ENCODE data around the gene MSH5.
A peak's percentile ranks its signal among the peaks of the same experiment; 100 is the strongest.

Gene MSH5

DNA sequence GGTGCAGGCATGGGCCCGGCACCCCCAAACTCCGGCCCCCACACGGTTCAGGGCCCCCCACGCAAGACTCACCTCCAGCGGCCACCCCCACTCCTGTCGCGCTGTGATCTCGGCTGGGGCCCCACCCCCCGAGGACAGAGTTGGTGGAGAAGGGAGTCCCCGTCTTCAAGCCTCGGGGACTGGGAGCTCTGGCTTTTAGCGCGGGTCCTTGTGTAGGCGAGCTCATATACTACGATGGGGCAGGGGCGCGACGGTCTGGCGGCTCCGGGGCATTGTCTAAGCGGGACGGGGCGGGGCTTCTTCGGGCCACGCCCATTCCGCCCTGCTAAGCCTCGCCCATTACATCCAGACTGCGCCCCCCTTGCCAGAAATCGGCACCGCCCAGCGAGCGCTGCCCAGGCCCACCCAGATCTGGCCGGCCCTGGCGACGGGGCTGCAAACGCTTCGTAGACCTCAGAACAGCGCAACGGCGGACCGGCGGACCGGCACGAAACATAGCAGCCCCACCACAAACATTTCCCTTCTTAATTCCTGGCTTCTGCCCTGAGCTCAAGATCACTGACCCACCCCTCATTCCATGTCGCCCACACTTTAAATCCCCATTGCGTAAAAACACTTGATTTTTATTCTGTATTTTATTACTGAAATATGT, 9.7 kb upstream of the MSH5 start:
- peak; percentile 70 for DNase-seq (ENCODE audit: low spot score)

DNA sequence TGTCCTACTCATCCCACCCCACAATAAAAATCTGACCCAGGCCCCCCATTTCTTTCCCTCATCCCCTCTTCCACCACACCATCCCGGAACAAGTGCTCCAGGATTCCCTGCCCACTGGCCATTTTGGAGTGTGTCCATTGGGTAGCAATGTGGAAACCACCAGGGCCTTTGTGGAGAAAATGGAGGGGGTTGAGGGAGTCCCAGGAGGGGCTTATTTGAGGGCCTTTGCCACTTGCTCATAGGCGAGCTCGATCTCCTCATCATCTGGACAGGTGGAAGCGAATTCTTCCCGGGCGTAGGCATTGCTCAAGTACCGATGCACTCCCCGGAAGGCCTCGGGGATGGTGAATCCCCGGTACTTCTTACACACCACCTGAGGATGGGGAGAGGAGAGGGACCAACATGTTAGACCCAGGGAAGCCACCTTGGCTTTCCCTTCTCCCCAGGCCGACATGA, 9.1 kb upstream of the MSH5 start:
- DNase-seq (ENCODE audit: low spot score): no peak

DNA sequence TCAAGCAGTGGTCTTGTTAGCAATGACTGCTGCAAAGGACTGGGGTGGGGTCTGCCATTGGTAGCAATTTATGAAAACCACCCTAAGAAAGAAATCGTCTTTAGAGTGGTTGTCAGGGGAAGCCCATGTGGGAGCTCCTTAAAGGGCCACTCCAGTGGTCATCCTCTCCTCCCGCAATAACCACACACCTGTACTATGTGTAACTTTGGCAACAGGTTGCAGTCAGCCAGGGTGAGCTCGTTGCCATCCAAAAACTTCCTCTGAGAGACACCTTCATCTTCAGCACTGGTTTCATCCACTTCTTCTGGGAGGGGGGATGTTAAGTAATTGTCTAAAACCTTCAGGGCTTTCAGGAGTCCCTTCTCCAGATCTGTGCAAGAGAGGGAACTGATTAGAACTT, 7.8 kb upstream of the MSH5 start:
- DNase-seq (ENCODE audit: low spot score): no peak

DNA sequence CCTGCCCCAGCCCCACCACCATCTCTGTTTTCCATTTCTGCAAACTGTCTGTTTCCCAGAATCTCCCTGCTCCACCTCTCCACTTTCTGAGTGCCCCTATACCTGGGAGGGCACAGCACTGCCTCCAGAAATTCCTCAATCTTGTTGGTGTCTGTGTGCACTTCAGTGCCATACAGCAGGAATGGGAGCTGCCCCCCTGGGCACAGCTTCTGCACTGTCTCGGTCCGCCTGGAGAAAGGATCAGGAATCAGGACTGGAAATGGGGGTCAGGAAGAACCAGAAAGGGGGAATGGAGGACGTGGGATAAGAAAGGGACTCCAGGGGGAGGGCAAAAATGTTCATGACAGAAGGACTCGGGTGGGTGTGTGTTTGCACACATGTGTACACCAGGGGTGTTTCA, 6.1 kb upstream of the MSH5 start:
- no peak for DNase-seq (ENCODE audit: low spot score)

DNA sequence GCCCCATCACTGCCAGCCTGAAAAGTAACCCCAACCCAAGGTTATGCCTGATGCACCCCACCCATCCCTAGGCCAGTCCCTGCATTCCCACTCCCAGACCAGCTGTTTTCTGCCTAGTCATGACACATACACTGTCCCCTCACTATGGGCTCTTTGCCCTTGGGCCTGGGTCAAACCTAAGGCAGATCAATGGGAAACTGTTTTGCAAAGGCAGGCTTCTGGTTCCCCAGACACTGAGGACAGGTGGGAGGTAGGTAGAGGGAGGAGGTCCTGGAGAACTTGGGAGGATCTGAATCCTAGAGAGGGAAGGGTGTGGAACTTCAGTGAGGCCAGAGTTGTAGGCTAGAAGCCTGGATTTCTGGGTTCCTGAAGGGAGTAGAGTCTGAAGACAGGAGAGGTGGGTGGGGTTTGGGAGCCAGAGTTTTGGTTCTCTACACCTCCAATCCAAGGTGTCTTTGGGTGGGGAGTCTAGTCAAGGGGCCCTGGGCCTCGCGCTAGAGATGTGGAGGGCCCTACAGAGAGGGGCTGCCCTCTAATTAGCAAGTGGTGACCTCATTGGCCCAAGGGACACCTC, 5.5 kb upstream of the MSH5 start:
- DNase-seq (ENCODE audit: low spot score): no peak

DNA sequence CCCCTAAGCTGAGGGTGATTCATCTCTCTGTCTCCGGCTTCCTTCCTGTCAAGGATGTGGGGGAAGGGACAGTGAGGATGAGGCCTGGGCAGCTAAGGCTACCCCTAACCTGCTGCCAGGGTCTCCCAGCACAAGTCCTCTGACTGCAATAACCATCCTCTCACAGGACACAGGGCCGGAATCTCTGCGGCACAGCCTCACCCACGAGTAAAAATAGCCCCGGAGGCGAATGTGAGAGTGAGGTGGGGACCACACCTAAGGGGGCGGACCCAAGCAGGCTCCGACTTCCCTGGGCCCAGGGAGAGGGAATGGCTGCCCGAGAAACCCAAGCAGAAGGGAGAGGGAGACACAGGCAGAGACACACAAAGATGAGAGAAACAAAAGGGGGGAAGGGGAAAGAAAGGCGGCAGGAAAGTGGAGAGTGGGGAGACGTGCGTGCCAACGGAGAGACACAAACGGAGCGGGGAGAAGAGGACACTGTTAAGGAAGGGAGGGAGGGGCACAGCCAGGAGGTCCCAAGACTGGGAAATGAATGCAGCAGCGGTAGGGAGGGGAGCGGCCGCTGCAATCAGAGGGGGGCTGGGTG, 4.9 kb upstream of the MSH5 start:
- no peak for DNase-seq (ENCODE audit: low spot score)

DNA sequence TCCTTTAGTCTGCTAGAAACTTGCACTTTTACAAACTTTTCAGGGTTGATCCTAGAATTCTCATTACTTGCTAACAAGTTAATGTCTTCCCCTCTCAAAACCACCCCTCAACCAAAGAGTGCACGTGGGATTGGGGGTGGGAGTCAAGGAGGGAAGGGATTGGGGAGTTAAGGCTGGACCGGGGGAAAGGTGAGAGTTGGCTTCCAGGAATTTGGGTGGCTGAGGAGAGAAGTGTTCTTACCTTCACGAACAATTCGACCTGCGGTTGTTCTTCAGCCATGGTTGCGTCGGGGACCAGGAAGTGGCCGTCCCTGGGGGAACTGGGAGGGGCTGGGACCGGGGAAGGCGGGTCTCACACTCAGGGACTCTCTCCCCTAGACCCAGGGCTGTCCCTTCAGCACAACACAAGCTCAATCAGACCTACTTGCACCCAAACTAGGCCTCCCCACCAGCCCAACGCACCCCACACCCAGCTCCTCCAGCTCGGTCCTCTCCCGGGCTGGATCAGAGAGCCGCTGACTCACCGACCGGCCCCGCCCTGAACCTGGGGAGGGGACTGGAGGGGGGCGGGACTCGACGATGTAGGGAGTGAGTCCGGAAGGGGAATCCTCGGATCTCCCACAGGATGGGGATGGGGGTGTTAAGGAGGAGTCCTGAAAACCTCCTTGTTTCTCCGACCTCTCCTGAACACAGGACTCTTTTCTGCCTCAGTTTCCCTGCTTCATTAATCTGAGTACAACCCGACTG, 3.6 kb upstream of the MSH5 start, which contains the start of gene CLIC1:
CLIC1 (minus strand) TSS at position 510 of the 747 bp plus-strand sequence; CDS start at position 280, 230 bp downstream.
- no peak for DNase-seq (ENCODE audit: low spot score)

DNA sequence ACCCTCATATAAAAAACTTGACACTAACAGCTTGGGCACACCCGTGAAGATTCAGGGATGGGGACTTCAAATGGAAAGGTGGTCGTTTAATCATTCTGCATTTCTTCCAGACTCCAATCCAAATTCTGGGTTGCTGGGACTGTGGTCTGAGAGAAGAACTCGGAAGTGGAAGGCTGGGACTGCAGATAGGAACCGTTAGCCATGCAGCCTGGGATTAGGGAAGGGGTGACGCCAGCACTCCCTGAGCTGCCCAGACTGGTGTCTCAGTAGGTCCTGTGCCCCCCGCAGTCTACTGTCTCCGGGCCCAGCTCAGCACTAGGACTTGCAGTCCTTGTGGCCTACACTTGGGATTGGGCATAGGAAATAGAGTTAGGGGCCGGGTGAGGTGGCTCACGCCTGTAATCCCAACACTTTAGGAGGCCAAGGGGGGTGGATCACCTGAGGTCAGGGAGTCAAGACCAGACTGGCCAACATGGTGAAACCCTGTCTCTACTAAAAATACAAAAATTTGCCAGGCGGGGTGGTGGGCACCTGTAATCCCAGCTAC, 3.0 kb upstream of the MSH5 start:
- DNase-seq (ENCODE audit: low spot score): no peak

DNA sequence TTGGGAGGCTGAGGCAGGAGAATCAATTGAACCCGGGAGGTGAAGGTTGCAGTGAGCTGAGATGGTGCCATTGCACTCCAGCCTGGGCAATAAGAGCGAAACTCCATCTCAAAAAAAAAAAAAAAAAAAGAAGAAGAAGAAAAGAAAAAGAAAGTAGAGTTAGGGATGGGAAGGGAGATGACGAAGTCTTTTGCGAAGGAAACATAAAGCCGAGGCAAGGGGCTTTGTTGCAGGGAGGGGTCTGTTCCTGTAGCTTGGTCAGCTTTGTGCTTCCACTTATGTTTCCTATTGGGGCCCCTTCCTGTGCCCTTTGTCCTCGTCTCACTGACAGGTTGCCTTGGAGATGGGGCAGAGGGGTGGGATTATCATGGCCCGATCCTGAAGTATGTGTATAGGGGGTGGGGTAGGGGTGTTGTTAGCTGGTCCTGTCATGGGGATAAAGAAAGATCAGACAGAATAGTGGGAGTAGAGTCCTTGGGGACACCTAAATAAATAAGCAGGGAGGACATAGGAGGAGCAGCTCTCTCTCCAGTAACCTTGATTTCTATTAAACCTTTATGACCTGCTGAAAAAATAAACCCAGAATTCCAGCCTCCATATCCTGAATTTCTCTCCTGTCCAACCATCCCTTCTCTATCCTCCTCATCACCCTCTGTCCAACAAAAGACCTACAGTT, 2.4 kb upstream of the MSH5 start:
- DNase-seq (ENCODE audit: low spot score): no peak

DNA sequence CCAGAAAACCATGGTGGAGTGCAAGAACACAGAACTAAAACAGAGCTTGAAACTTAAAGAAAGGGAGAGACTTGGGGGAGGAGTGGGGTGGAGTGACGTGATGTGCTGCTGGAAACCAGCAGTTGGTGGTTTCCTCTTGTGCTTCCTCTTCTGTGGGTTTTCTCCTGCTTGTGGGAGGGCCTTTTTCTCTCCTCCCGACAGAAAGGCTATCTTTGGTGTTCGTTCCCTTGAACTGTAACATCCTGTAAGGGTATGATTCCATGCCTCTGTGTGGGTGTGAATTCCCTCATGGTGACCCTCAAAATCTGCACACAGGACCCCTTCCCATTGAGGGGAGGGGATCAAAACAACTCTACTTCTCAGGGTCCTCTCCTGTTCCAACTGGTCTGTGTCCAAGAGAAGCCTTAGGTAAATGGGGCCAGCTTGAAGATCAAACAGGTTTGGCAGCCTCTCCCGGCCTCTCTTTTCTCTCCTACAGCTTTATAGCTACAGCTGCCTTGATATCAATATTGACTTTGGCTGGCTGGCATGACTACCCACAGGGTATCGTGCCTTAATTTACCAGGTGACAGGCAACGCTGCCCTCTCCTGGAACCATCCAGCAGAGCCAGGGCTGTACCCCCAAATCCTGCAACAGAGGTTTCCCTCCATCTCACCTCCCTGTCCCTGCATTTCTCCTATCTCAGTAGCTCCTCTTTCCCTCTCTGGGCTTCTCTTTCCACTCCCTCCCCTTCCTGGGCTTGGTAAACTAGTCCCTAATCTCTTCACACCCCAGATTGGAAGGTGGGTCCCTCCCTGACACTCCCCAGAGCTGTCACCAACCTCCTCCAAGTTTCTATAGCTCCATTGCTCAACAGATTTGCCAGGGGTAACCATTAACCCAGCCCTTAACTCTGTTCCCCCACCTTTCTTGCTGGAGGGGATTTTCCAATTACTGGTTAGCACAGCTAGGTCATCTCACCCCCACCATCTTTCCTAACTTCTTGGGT, 1.5 kb upstream of the MSH5 start:
- no peak for DNase-seq (ENCODE audit: low spot score)

DNA sequence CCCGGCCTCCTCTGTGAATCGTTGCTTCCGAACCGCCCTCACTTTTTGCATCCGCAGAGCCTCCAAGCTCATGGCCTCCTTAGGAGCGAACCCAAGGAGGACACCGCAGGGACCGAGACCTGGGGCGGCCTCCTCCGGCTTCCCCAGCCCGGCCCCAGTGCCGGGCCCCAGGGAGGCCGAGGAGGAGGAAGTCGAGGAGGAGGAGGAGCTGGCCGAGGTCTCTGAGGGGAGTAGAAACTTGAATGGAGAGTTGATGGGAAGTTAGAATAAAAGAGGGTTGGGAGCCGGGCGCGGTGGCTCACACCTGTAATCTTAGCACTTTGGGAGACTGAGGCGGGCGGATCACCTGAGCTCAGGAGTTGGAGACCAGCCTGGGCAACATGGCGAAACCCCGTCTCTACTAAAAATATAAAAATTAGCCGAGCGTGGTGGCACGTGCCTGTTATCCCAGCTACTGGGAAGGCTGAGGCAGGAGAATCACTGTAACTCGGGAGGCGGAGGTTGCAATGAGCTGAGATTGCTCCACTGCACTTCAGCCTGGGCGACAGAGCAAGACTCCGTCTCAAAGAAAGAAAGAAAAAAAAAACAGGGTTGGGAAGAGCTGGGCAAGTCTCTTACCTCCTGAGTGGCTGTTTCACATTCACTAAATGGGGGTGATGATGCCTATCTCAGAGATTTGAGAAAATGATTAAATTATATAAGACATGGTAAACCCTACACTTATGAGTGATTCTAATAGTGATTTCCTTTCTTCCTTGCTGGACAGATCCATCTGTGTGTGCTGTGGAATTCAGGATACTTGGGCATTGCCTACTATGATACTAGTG, 805 bp downstream of the MSH5 start:
- DNase-seq (ENCODE audit: low spot score): no peak

DNA sequence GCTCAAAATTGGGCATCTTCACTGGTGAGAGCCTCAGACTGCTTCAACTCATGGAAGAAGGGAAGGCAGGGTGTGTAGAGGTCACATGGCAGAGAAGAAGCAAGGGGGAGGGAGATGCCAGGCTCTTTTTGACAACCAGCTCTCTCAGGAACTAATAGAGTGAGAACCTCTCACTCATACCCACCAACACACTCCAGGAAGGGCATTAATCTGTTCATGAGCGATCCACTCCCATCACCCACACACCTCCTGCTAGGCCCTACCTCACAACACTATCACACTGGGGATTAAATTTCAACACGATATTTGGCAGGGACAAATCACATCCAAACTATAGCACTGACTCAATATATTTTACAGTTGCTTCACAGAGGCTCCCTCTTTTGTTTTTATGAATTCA, 2.0 kb downstream of the MSH5 start:
- DNase-seq (ENCODE audit: low spot score): no peak

DNA sequence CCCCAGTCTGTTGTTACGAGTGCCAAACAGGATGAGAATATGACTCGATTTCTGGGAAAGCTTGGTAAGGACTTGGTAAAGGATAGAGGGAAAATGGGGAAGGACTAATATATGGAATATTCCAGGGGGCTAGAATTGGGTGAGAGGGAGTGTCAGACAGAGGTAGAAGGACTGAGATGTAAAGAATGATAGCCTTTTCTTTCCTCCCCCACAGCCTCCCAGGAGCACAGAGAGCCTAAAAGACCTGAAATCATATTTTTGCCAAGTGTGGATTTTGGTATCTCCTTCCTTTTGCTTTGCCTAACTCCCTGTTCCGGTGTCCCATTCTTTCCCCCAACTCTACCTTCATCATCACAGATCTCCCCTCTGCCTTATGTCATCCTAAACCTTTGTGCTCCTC, 3.1 kb downstream of the MSH5 start:
- no peak for DNase-seq (ENCODE audit: low spot score)

DNA sequence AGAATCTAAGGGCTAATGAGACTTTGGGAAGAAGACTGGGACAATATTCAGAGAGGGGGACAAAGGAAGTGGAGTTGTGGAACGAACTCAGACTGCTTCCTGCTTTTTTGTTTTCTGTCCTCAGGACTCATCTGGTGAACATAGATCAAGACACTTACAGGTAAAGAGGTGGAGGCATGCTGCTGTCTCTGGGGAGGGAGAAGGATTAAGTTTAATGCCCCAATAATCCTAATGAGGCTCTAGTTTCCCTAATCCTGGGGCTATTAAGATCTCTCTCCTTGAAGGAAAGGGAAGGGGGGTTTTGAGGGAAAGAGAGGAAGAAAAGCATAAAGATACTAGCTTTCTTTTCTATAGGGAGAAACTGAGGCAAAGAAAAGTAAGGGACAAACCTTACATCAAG, 4.6 kb downstream of the MSH5 start:
- DNase-seq (ENCODE audit: low spot score): no peak

DNA sequence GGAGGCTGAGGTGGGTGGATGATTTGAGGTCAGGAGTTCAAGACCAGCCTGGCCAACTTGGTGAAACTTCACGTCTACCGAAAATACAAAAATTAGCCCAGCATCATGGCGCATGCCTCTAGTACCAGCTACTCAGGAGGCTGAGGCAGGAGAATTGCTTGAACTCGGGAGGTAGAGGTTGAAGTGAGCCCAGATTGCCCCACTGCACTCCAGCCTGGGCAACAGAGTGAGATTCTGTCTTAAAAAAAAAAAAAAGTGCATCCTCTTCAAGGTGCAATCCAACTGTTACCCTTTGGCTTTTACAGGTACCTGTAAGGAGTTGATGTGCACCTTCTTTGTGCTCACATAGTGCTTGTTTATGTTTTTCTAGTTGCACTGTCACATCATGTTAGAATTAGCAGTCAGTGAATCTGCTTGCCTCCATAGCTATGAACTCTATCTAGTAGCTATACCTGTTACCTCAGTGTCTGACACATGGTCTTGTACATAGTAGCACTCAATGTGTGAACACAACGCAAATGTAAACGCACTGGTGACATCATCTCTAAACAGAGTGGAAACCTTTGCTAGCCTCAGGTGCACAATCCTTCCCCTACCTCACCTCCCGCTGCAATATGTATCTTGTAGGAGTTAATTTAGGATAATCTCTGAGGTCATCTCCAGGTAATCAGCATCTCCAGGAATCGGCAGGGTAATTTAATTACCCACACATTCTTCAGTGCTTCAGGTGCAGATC, 9.7 kb downstream of the MSH5 start:
- DNase-seq (ENCODE audit: low spot score): no peak

DNA sequence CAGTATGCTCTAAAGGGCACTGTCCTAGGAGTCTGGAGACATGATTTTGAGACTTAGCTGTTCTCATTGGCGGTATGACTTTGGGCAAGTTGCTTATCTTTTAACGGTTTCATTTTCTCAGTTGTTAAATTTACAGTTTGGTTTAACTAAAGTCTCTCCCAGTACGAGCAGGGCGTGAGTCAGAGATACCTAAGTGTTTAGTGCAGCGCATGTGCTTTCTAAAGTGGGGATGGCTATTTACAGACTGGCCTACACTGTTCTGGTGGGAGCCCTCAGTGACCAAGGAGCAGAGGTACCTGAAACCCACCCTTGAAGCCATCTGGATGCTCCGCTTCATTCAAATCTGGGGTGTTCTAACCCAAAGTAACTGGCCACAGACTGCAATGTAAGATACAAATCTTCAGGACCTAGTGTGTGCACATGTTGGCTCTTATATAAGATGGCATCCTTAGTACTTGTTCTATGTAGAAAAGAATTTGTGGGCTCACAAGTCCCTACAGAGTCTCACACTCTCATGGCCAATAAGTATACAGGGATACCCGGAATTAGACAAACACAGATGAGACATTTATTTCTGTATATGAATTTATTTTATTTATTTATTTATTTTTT, 10.7 kb downstream of the MSH5 start:
- DNase-seq (ENCODE audit: low spot score): no peak

DNA sequence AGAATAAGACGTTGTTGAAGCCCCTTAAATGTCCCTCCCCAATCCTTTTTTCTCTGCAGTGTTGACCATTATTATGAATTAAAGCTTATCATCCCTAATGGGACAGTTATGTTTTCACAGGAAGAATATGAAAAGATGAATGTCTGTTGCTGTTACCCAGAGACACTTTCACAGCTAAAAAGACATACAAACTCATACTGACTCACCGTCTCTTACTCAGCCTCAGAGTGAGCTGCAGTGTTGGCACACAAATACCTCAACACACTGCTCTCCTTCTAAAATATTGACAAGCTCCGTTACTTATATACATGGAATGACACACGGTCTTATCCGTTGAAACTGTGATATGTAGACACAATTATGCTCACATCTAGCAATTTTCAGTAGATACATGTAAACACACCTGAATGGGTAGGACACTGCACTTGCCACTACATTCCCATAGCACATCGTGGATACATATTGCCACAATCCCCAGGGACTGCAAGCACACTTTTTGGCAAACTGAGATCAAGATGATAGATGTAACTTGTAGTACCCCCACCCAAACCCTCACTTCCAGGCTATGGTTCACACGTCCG, 13.0 kb downstream of the MSH5 start:
- DNase-seq (ENCODE audit: low spot score): no peak

DNA sequence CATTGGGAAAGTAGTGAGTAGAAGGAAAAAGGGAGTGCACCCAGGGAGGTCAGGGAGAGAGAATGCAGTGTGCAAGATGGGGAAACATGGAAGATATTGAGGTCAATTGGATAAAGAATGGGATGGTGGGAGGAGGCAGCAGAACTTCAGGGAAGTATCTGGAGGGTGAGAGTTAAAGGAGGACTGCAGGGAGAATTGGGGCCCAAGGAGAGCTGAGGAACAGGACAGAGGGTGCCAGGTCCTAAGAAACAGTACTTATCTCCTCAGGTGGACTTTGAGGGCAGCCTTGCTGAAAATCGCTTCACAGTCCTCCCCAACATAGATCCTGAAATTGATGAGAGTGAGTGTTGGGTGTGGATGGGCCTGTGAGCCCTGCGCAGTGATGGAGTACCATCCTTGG, 18.5 kb downstream of the MSH5 start:
- DNase-seq (ENCODE audit: low spot score): no peak

Data from putamen (tissue), 1 donor.